ENCODE results near the gene SLC38A7.

SLC38A7 gene

DNA sequence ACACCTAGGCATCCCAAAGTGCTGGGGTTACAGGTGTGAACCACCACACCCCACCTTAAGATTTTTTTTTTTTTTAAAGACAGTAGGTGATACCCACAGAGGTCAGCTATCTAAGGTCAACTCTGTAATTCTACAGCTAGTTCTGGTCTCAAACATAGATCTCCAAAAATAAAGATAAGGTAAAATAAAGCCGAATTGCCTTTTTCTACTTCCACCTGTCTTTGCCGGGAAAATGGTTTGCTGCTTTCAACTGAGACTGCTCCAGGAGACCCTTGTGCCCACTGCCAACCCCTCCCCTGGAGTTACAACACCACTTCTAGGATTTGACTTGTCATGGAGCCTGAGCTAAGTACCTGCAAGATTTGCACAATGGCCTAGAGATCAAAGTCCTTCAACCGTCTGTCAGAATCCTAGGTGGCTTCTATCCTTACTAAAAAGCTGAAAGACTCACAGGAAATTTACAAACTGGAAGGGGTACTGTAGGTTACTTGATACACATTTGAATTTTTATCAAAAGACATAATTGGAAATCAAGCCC, 50.2 kb downstream of the SLC38A7 start:
- no peak for DNase-seq

DNA sequence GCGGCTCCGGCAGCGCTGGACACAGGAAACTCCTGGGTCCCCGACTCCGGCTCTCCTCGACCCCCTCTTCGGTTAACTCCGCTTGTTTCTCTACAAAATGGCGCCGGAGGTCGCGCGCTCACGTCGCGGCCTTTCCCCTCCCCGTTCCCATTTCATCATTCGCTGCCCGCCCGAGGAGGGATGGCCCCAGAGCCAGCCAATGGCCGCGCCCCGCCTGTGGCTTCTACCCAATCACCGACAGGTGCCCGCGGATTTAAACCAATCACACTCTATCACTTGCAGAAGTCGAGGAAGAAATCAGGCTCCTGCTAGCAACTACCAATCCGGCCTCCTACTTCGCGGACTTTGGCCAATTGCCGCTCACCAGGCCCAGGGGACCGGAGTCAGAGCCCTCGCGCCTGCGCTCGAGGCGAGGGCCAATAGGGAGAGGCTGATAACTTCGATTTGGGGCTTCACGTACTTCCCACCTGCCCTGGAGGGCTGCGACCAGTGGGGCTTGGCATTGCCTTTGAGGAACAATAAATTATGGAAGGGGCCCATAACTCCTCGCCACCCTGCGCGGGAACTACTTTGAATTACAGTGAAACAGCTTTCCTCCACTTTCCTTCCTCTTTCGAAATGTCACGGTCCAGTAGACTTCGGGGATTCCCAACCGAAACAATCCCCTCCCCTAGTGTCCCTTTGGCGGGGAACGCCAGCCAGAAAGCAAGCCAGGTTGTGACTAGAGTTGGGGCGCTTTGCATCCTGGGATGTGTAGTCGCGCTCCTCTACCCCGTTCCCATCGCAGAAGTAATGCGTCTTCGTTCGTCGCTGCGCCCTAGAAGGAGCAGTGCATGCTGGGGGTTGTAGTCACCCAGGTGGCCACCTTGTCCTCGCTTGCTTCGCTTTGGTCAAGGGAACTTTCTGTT, 54.6 kb downstream of the SLC38A7 start, which contains the start of gene CNOT1:
Gene CNOT1, minus strand, starts transcription at position 94 of the 908 bp plus-strand sequence. CDS start 30,489 bp downstream, outside the sequence.
- peak; percentile 84 for DNase-seq

DNA sequence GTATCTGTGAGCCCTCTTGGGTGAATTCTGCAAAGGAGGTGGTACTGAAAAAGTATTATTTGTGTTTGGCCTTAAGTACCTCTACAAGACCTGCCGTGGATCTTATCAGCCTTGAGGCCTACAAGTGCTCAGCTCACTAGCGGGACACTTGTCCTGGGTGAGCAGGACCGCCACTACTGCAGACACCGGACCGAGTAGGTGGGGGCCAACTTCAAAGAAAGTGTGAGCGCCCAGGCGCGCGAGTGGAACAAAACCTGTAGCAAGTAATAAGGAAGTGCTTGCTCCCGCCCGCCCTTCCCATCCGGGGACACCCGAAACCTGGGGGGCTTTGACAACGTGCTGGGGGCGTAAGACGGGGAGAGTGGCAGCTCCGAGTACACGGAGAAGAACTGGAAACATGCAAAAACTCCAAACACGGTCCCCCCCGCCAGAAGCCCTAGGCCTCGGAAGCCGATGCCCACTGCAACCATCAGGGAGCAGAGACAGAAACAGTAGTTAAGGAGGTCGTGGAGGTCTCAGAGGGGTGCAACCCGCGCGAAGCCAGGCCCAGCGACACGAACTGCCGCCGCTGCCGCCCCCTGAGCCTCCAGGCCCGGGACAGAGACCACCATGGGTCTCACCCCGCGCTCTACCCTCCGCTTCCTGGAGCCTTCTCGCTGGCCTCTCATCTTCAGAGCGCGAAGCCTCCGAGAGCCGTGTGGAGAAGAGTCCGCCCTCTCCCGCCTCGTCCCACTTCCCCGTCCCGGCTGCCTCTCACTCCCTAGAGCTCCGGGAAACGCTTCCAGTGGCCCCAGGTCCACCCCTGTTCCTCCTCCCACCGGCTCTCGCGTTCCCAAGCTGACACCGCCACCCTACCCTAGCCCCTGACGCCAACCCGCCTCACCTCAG, 55.5 kb downstream of the SLC38A7 start:
- DNase-seq: peak; percentile 14

DNA sequence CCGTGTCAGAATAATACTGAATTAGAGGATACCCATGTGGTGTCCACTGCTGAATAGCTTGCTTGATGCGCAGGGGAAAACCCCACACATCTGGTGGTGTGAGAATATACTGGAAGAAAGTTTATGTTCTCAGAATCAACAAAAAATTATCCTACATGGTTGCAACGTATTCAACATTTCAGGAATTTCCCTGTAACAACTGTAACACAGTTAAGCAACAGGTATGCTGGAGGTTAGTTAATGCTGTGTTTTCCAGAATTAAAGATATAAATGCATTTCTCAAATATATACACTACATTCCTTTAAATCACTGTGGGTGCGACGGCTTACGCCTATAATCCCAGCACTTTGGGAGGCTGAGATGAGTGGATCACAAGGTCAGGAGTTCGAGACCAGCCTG, 60.4 kb downstream of the SLC38A7 start:
- DNase-seq: no peak

DNA sequence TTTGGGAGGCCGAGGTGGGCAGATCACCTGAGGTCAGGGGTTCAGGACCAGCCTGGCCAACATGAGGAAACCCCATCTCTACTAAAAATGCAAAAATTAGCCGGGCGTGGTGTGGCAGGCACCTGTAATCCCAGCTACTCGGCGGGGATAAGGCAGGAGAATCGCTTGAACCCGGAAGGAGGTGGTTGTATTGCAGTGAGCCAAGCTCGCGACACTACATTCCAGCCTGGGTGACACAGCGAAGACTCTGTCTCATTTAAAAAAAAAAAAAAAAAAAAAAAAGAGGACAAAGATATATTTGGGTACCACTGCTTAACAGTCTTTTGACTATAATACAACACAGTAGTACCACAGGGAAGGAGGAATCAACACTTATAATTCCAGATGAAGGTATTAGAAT, 64.2 kb downstream of the SLC38A7 start:
- no peak for DNase-seq

DNA sequence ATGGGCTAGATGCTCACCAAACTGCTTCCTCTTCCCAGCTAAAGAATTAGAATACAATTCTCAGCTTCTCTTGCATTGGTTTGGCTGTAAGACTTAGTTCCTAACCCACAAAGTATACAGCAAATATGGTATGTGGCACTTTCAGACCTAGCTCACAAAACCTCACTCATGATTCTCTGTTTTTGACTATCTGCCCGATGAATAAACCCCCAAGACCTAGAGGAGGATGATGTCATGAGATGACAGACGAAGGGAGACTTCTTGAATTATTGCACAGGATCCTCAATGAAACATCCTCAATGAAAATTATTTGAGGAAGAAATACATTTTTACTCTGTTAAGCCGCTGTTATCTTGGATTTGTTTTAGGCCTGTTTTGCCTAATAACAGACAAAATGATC, 69.3 kb downstream of the SLC38A7 start:
- no peak for DNase-seq

Measured in DMS79 treated with DMSO at 0.1 percent for 48 hours (cell line).